Dedifferentiated amniotic fluid mesenchymal stem cell (primary cell): ENCODE results near the gene LMNTD1.
A peak's percentile ranks its signal among the peaks of the same experiment; 100 is the strongest.
"Not testable (repeated sequence)": the region's sequence is repeated elsewhere in the genome, so short reads cannot be mapped to it uniquely, and the experiment has no call there.

ENCODE experiments used
- DNase-seq: peaks from one replicate; pipeline ENCODE4 v3.0.0-alpha.2; 2016; ENCODE audit errors: extremely low spot score

Gene LMNTD1

DNA sequence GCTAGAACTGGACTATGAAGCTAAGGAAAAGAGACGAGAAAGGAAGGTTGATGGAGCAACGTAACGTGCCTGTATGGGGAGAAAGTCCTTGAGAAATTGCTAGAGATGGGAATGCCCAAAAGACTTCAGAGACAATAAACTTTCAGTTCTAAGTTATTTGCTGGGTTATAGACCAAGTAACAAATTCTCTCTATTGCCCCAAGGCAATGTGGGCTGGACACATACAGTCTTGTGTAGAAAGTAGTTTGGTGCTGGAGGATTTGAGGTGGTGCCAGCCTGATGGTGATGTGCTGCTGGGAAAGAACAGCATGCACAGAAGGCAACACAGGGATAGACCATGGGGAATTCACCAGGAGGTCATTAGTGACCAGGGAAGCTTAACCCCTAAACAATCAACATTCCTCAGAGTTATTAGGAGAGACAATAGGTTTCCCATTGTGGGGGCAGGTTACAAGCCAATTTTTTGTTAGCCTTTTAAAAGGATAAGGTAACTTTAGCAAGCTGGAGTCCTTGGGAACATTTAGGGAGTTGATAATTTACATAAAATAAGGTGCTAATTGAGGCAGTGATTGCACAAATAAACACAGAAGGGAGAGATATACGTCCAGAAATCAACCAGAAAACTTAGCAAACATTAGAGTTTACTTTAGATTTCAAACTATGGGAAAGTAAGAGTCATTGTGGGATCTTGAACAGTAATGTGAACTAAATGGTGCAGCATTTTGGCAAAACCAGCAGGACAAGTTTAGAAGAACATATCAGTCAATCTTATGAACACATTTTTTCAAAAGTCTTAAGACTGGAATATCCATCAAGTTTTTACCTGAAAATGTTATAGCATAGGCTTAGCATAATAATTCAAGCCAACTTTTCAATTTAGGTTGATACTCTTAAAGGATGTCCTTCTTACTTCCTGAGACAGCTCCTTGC is 61.4 kb downstream of the LMNTD1 start:
- DNase-seq, result no peak

DNA sequence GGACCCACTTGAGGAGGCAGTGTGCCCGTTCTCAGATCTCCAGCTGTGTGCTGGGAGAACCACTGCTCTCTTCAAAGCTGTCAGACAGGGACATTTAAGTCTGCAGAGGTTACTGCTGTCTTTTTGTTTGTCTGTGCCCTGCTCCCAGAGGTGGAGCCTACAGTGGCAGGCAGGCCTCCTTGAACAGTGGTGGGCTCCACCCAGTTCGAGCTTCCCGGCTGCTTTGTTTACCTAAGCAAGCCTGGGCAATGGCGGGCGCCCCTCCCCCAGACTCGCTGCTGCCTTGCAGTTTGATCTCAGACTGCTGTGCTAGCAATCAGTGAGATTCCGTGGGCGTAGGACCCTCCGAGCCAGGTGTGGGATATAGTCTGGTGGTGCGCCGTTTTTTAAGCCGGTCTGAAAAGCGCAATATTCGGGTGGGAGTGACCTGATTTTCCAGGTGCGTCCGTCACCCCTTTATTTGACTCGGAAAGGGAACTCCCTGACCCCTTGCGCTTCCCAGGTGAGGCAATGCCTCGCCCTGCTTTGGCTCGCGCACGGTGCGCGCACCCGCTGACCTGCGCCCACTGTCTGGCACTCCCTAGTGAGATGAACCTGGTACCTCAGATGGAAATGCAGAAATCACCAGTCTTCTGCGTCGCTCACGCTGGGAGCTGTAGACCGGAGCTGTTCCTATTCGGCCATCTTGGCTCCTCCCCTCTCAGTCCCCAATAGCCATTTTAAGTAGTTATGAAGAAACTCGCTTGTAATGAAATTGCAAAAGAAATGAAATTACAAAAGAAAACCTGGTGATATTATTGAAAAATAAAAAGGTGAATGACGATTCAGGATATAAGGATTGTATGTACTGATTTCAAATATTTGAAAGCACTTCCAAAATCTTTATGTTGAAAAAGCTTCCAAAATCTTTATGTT is 63.9 kb downstream of the LMNTD1 start:
- DNase-seq, result not testable (repeated sequence)

DNA sequence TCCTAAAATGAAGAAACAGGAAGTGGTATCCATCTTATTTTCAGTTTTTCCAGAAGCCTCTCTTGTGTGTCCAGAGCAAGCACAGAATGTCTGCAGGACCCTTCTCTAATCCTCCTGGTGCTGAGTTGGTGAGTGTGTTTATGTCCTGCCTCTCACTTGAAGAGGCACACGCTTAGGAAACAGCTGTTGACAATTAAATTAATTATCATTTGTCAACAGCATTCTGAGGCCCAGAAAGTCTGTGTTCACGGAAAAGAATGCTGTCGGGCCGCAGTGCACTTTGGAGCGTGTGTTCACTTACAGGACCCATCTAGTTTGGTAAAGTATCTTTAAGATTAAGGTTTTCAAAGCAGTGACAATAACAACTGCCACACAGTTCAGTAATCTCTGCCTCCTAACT is 70.5 kb downstream of the LMNTD1 start:
- no peak for DNase-seq

DNA sequence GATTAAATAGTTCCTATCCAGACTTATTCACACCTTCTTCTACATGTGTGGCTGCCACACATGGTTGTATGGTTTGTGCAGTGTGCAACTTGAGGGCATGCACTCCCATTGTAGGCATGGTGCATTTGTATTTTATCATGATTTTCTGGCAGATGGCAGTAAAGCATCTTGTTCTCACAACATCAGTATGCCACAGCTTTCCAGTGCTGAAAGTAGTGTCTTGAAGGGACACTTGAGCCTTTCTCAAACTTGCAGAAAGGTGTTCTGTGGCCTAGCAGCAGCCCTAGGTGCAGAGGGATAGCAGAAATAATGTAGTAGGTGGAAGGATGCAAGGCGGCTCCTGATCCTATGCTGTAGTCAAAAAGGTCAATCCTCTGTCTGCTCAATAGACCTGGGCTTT is 72.9 kb downstream of the LMNTD1 start:
- no peak for DNase-seq

DNA sequence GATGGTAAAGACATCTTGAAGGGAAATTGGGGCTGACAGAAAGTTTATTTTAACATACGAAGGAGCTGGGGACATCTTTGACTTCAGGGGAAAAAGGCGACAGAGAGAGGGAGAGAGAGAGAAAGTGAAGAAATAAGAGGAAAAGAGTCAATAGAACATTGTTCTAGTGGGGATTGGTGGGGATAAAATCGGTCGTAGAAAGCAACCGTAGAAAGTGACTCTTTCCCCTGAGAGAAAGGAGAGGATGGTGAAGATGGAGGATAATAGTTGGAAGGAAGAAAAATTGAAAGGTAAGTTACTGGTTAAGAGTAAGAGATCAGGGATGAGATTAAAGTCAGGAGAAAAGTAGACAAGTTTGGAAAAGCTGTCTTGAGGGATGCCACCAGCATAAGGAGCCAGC is 75.9 kb downstream of the LMNTD1 start:
- no peak for DNase-seq

DNA sequence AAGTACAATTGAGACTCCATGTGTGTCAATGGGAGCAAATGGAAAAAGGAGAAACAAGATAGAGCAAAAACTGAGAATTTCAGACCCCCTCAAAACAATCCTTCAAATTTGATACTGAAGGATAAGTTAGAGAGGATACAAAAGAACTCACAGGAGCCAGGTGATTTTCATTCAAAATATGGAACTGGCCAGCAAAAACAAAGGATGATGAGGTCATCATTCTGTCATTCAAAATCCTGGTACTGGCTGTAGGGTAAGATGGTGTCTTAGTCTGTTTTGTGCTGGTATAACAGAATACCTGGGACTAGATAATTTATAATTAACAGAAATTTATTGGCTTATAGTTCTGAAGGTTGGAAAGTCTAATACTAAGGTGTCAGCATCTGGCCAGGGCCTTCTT is 80.6 kb downstream of the LMNTD1 start:
- no peak for DNase-seq

DNA sequence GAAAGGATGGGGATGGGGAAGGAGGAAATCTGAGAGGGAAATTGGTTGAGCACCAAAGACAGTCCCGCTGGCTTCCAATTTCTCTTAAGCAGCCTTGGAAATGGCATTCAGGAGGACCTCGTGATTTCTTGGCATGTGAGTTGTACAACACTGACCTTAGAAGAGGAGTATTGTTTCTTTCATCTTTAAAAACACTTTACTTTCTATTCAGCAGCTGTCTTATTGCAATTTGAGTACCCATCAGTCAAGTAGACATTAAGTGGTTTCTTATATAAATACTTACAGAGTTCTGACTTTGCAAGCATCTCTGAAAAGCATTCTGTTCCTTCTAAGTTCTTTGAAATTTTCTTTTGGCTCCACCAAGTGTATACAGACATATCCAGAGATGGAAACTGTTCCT is 83.2 kb downstream of the LMNTD1 start:
- no peak for DNase-seq

DNA sequence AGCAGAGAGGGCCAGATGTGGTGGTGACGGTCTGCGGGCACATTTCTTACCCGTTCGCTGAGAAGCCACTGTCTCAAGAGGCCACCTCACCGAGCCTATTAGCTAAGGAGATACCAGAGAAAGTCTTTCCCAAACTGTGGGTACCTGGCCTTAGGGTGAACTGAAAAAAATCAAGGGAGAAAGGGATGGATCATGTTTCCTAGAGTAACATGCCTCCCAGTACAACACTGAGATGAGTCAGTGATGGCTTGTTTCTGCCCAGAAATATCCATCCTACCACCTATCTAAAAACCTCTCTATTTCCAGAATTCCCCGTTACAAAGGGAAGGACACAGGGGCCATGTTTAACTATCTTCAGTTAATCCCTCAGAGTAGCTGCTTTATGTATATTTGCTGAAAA is 83.7 kb downstream of the LMNTD1 start:
- no peak for DNase-seq

DNA sequence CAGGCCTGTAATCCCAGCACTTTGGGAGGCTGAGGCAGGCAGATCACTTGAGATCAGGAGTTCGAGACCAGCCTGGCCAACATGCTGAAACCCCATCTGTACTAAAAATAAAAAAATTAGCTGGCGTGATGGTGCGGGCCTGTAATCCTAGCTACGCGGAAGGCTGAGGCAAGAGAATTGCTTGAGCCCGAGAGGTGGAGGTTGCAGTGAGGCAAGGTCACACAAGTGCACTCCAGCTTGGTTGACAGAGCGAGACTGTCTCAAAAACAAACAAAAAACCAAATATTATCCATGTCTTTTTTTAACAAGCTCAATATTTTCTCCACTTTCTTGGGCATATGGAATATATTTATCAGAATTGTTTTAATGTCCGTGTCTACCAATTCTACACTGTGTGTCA is 89.6 kb downstream of the LMNTD1 start:
- no peak for DNase-seq

DNA sequence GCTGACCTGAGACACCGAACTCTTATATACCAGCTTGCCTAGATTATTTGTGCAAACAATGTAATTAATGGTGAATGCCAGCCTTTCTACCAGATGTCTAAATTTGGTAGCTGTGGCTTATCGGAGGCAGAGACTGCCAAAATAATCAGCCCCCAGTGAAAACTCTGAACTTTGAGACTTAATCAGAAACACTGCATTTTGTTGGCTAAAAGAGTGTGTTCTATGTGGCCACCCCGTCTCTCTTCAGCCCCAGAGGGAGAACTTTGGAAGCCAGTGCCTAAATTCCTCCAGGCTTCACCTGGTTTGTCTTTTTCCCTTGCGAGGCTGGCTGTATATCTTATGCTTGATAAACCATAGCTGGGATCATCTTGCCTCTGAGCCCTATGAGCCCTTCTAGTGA is 90.1 kb downstream of the LMNTD1 start:
- DNase-seq, result no peak

DNA sequence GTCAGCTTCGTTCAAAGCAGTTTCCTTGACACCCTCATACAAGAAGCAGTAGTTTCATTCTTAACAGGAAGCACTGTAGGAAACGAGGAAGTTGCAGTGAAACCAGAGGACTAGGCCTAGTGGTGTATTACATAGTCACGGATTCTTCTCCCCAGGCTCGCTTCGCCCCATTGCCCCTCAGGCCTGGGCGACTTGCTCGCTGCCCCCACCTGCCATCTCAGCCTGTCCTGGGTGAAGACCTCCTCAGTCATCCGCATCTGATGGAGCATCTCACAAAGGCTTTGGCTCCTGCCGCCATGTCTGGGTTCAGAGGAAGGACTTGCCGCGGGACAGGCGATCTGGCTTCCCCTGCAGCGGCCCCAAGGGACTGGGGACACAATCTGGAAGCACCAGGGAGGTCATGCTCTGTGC is 93.5 kb downstream of the LMNTD1 start:
- DNase-seq, result no peak

DNA sequence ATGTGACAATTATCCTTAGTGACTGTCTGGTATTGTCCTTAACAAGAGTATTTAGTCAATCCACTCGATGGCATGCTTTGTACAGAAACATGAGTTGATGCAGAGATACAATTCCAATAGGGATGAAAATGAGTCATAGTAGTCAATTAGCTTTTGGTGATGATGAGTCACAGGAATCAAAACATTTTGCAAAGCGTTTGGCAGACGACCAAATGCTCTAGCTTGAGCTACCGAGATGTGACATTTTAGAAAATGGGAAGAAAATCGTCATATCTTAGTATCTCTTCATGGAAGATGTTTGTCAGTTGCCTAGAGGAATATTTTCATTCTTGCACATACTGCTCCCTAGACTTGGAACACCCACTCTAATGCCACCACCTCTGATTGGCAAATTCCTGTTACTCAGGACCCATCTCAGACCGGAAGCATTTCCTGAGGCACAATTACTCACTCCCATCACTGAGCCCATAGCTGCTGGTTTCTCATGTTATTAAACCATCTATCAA is 95.0 kb downstream of the LMNTD1 start:
- DNase-seq, result peak; percentile 89

DNA sequence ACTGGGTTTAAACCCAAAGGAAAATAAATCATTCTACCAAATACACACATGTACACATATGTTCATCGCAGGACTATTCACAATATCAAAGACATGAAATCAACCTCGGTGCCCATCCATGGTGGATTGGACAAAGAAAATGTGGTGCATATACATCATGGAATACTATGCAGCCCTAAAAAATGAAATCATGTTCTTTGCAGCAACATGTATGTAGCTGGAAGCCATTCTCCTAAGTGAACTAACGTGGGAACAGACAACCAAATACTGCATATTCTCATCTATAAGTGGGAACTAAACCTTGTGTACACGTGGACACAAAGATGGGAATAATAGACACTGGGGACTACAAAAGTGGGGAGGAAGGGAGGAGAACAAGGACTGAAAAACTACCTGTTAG is 96.6 kb downstream of the LMNTD1 start:
- no peak for DNase-seq

DNA sequence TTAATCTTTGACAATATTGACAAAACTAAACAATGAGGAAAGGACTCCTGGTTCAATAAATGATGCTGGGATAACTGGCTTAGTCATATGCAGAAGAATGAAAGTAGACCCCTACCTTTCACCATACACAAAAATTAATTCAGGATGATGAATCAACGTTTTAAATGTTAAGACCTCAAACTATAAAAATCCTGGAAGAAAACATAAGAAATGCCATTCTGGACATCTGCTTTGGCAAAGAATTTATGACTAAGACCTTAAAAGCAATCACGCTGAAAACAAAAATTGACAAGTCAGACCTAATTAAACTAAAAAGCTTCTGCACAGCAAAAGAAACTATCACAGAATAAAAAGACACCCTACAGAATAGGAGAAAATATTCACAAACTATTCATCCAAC is 97.4 kb downstream of the LMNTD1 start:
- no peak for DNase-seq

DNA sequence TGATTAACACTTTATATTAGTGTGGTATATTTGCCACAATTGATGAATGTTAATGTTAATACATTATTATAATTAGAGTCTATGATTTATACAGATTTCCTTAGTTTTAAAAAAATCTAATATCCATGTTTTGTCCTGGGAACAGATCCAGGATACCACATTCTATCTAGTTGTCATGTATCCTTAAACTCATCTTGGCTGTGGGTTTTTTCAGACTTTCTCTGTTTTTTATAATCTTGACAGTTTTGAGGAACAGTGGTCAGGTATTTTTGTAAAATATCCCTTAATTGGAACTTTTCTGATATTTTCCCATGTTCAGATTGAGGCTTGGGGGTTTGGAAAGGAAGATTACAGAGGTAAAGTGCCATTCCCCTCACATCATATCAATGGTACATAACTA is 104.1 kb downstream of the LMNTD1 start:
- no peak for DNase-seq

DNA sequence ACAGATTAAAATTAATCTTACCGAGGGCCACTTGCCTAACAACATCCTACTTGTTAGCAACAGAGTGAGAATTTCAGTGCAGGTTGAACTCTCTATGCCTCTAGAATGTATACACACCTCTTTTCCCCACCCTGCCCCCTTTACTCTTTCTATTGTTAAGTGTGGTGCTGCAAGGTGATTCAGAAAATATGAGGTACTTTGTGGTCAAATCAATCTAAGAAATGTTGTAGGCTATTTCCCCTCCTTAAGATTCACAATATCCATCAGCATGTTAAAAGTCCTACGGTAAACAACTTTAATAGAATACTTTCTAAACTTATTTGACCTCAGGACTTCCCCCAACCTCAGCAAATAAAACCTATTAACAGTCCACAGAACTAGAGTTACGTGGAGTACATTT is 106.0 kb downstream of the LMNTD1 start:
- no peak for DNase-seq

DNA sequence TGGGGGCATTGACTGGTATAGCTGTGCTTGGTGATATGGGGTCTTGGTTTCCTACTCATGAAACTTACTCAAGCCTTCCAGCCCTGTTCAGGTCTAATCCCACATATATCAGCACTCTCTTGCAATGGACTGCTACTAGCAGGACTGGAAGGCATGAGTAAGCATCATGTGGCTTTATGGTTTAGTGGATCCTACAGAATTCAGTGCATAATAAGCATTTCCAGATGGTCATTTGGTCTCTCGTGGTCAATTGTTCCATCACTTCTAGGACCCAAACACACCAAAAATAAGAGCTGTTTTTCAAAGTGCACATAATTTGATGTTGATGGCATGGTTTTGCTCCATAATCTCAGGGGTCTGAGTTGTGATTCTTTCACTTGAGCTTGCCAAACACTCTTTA is 114.4 kb downstream of the LMNTD1 start:
- no peak for DNase-seq

DNA sequence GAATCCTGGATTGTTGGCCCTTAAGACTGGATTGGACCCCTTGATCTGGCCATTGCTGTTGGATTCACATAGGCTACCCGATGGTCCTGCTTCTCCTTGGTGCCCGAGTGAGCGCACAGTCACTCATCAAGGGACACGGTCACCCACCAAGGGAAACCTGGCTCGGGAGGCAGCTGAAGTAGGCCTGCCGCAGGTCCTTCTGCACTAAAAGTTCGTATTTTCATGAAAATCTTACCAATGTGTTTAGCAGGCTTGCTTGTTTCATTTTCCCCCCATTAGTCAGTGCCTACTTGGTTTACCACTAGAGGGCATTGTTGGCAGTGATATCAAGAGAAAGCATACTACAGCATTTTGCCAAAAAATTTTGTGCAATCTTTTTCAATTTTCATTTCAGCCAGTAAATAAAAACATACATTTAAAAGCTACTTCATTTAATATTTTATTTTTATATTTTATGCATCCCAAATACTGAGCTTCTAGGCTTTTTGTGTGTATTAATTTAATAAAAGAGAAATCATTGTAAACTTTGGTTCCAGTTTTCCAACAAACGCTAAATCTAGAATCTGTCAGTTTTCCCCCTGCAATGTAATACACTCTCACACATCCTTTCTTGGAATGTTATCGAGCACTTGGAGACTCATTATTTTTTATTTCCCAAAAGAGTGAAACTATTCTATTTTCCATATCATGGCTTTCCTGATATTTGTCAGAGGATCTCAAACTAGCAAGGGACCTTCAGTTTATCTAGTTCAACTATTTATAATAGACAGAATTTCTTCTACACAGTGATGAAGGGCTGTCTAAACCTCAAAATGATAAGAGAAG is 116.7 kb downstream of the LMNTD1 start:
- peak; percentile 91 for DNase-seq

DNA sequence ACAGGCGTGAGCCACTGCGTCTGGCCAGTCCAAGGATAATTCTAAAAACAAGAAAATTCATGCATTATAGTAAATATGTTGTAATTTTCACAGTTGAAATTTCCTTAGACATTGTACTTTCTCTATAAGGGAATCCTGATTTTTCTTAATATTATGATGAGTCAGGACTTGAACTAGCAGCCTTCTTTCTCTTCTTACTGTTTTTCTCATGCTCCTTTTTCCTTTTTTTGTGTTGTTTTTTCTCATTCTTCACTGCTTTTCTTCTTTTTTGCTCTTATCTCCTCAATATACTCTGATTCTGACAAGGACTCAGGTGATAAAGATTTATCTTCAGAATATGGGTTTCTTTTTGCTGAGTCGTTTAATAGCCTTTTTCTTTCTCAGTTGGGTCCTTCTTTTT is 117.7 kb downstream of the LMNTD1 start:
- DNase-seq, result no peak

DNA sequence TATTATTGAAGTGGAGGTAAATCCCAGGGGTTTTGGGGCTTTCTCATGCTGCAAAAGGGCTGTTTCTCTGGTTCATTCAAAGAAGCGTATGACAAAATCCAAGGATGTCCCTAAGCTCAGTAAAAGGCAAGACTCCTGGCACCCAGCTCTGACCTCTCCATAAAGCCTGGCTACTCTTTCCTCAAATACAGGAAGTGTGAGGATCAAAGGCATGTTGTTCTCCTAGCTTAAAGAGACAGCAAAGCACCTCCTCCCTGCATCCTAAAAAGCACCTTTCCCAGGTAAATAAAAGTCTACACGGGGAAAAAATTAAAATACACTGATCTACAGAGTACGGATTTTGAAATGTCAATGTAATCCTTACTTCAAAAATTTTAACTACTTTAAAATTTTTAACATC is 118.6 kb downstream of the LMNTD1 start:
- DNase-seq, result no peak

DNA sequence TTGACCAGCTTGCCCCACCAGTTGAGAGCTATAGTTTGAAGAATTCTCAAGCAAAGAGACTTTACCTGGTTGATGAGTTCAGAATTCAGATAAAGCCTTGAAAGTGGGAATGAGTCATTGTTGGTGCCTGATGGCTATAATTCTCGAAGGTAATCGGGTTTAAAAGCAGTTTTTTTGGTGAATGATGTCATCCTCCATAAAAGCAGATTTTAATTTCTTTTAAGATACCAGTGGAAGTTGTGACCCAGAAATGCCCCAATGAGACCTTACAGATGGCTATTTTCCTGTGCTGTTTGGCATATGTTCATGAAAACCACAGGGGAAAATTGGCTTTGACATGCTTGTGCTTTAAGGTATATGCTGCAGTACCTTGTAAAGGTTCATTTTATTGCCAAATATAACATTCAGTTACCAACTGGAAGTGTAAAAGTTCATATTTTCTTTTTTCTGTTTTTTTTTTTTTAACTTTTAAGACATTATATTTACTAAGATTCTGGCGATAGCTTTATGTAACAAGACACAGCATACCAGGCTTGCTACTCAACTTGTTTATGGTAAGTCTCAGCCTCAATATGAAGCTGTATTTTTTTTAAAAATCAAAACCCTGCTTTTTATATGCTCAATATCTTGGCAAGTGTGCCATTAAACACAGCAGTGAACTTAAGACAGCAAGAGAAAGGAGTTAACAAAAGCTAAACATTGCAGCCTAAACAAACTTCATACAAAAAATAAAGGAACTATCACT is 119.3 kb downstream of the LMNTD1 start:
- peak; percentile 35 for DNase-seq
